T-helper 2 cell (primary cell): ENCODE measurements around the gene SELENOO.

Source experiments
- DNase-seq, 5 experiments: peaks; one replicate each; pipeline versions ENCODE4 v3.0.0 to v3.0.0-alpha.2; 2012 to 2022

Gene SELENOO

DNA sequence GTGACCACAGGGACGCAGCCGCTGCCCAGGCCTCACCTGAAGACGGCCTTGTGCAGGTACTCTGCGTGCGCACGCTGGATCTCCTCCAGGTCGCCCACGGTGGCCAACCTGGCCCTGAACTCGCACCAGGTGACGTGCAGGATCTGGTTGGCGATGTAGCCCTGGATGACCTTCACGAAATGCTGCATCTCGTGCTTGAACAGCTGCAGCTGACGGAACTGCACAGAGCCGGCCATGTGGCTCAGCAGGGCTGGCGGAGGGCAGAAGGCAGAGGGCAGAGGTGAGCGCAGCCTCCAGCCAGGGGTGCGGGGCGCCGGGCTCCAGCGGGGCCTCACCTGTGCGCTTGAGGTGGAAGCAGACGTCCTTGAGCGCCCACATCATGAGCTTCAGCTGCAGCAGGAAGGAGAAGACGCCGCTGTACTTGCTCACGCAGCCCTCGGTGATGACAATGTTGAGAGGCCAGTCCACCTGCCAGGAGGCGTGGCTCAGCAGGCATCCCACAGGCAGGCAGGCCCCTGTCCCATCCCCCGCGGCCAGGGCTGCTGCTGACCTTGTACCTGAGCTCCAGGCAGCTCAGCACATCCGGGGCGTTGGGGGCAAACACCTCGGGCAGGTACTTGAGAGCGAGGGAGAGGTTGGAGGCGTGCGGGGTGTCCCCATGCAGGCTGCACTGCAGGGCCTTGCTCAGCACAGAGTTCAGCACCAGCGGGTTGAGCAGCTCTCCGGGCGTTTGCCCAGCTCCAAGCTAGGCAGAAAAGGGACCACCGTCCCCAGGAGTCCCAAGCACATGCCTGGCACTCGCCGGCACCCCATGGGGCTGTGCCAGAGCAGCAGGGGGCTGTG, 17.6 kb downstream of the SELENOO start:
- DNase-seq, result no peak

DNA sequence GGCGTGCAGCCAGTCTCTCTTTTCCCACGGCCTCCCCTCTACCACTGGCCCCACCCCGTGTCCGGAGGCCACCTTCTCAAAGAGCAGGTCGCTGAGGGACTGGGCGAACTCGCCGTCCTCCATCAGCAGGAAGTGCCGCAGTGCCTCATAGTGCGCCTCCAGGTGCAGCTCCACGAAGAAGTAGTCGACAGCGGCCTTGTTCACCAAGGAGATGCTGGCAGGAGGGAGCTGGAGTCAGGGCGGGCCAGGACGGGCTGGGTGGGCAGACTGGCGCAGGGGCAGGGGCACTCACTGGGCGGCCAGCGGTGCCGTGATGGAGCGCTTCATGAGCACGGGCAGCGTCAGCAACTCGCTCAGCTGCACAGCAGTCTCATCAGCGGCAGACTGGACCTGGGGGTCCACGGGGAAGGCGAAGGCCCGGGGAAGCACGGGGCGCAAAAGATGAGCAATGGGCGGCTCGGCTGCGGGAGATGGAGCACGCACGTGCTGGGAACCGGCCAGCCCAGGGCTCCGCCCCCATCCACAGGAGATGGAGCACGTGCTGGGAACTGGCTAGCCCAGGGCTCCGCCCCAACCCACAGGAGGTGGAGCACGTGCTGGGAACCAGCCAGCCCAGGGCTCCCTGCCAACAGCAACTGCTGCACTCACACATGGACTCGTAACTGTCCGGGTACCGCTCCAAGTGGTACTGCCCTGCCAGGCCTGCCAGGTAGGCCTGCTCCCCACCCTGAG, 18.4 kb downstream of the SELENOO start:
- DNase-seq, result peak in 1 of 5 experiments; percentile 18

DNA sequence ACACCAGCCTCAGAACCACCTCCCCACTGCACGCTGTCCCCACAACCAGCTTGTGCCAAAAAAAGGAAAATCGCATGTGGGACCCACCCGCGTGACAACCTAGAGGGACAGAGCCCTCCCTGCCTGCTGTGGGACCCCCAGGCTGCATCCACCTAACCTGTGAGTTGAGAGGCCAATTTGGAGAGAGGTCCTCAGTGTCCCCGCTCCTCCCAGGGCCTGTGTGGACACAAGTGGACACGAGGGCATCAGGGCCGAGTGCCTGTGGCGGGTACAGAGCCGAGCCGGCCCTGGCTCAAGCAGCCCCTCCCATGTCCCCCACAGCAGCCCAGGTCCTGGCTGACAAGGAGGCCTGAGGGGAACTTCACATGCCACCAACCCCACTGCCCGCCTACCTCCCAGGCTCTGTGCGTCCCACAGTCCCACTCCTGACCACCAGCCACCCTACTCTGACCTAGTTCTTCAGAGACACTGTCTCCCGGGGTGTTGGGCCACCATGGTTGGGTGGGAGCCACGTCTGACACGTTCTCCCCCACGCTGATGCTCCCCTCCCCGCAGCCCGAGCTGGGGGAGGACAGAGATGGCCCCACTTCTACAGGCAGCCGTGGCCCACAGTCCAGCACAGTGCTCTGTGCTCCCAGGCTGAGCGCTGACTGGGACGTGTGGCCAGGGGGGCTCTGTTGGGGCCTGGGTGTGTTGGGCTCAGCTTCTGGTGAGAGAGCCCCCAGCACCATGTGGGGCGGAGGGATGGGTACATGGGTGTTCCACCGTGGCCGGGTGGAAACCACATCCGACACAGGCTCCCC, 19.2 kb downstream of the SELENOO start:
- DNase-seq, result no peak

DNA sequence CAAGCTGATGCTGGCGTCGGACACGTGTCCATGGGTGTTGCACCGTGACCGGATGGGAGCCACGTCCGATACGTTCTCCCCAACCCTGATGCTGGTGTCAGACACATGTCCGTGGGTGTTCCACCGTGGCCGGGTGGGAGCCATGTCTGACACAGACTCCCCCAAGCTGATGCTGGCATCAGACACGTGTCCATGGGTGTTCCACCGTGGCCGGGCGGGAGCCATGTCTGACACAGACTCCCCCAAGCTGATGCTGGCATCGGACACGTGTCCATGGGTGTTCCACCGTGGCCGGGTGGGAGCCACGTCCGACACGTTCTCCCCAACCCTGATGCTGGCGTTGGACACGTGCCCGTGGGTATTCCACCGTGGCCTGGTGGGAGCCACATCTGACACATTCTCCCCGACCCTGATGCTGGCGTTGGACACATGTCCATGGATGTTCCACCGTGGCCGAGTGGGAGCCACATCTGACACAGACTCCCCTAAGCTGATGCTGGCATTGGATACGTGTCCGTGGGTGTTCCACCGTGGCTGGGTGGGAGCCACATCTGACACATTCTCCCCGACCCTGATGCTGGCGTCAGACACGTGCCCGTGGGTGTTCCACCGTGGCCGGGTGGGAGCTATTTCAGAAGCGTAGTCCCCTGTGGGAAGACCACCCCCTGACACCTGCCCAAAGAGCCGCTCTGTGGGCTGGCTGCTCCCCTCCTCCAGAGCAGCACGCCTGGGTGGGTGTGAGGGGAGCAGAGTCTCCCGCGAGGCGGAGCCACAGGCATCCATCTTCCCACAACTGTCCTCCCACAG, 20.0 kb downstream of the SELENOO start:
- DNase-seq, result no peak

DNA sequence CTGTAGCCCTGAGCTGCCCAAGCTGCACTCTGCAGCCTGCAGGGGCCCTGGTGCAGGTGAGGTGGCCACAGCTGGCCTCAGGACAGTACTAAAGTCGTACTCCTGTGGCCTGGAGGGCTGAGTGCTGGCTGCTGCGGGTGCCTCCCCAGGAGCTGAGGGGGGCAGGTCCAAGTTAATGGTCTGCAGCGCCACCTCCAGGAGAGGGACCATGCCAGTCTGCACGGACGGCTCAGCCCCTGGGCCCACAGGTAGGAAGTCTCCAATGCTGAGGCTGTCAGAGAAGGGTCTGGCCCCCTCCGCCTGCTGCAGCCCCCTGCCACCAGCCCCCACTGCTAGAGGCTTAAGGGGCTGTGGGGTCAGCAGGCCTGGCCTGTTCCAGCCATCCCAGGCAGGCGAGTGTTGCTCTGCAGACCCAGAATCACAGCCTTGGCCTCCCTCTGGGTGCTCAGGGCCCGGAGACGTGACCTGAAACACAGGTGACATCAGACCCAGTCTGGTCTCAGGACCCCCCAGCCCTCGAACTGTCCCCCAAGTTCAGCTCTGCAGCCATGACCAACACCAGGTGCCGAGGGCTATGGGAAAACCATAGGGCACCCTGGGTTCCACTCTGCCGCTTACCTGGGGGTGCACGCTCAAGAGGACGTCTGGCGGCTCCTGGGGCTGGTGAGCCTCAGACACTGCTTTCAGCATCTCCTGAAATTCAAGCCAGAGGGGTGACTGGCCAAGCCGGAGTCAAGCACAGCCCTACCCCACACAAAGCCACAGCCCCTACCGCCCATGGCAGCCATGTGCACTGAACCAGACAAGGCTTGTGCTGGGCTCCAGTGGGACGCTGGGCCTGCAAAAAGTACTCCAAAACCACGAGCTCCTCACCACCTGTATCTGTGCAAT, 20.8 kb downstream of the SELENOO start:
- DNase-seq, result no peak

DNA sequence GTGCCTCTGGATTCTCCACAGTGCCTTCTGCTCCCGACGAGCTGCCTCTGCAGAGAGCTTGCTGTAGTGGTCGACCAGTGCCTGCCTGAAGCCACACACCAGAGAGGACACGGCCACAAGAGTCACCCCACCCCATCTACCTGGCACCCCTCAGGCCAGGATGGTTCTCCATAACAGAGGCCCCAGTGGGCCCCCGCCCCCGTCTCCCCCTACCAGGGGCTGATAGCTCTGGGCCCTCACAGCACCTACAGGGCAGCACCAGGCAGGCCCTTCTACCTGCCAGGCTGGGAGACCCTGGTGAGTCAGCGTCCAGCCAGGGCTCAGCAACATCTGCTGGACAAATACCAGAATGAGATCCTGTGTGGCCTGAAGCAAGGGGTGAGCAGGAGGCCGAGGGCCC, 21.7 kb downstream of the SELENOO start:
- no peak for DNase-seq

DNA sequence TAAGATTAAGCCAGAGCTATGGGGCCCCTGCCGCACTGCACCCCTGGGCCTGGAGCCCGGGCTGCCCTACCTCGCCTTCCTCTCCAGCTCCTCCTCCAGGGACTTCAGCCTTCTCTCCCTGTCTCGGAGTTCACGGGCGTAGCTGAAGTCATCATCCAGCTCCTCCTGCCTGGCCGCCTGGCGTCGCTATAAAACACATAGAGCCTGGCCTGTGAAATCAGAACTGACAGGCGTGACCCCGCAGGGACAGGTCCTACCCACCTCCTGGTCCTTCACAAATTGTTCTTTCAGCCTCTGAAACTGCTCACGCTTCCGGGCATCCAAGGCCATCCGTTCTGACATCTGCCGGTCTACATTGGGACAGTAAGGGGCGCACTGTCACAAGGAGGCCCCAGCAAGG, 23.3 kb downstream of the SELENOO start:
- no peak for DNase-seq

DNA sequence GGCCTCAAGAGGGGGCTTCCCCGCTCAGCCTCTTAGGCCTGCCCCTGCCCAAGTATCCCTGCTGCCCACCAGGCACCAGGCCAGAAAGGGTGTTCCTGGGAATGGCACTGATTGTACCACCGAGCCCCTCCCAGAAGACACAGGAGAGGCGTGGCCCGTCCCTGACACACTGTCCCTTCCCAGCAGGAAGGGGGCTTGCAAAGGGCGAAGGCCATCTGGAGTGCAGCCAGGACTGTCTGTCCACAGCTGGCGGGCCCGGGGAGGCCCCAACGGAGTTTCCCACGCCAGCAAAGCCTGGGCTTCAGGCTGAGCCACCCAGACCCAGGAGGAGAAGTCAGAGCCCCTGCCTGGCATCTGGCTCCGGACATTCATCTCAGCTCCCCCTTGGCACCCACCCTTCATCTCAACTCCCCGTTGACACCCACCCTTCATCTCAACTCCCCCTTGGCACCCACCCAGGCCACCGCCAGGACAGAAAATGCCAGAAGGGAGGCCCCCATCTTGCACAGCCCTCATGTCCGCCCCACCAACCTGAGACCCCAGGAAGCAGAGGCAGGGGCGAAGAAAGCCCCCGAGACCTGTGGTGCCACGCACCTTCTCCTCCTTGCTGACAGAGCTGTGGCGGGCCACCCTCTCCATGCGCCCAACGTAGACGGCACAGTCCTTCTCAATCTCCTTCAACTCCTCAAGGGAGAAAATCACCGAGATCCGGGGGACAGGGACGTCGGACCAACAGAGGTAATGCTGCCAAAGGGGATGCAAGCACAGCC, 24.6 kb downstream of the SELENOO start:
- no peak for DNase-seq

DNA sequence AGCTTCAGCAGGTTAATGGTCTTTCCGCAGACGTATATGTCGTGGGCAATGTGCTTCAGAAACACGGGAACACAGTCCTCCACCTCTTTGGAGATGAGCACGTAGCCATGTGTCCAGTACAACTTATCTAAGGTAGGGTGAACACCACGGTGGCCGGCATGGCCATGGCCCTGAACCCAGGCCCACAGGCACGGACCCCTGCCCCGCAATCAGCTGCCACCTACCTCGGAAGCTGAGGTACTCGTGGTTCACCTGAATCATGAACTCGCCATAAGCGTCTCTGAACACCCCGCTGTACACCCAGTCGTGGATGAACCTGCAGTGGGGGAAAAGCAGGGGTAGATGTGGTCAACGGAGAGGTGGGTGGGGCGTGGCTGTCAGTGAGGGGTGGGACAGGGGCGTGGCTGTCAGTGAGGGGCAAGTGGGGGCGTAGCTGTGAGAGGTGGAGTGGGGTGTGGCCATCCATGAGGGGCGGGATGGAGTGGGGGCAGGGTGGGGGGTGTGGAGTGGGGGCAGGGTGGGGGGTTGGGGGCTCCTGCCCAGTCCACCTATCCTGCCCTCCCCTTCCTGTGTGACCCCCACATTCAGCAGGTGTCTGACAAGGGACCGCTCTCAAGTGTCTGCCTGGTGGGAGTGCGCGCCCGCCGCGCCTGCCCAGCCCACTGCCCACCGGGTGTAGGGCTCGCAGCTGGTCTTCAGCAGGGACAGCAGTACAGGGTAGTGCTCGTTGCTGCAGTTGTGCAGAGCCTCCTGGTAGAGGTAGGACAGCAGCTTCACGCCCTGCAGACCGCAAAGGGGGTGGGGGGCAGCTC, 25.5 kb downstream of the SELENOO start:
- DNase-seq, result no peak

DNA sequence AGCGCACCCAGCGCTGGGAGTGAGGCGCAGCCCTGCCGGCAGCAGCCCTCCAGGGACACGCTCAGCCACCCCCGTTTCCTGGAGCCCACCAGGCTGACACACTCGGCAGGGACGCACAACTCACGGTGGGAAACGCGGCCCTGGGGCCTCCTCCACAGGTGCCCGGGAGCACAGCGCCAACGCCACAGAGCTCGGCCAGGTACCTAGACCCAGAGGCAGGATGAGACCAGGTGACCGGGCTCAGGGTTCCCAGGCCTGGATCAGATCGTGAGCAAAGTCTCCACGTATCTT, 26.0 kb downstream of the SELENOO start:
- DNase-seq, result no peak

DNA sequence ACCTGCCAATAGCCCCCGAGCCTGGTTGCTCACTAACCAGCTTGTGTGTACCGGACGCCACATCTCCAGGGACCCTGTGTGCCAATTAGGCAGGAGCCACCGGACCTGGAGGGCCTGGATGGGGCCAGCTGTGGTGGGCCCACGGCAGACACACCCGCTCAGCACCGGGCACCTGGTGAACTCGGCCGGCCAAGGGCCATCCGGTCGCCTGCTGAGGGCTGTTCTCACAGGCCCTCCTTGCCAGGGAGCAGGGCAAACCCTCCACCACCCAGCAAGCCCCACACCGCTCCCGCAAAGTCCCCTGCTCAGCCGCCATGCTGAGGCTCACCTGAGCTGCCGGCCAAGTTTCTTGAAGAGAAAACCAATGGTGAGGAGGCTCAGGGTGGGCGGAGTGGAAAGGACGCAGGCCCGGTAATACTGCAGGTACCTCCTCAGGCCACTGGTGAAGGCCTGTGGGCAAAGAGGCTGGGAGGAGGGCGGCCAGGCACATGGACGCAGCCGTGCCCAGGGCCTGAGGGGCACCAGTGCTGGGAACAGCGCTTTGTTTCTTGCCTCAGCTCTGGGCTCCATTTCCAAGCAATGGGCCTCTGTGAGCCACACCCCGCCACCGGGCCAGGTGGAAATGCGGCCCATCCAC, 26.9 kb downstream of the SELENOO start:
- DNase-seq, result no peak

DNA sequence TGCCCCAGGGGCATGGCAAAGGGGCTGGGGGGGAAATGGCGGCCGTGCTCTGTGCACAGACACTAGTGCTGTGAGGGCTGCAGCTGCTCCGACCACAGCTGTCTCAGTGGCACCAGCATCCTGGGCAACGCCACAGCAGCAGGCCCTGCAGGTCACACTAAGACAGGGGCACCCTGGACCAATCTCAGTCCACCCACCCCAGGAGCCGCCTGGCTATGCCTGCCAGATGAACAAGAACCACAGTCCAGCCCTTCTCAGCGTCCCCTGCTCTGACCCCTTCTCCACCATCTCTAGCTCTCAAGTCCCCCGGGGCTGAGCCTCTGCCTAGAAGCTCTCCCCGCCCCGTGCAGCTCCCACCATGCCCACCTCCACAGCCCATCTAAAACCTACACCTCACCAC, 27.6 kb downstream of the SELENOO start:
- no peak for DNase-seq

DNA sequence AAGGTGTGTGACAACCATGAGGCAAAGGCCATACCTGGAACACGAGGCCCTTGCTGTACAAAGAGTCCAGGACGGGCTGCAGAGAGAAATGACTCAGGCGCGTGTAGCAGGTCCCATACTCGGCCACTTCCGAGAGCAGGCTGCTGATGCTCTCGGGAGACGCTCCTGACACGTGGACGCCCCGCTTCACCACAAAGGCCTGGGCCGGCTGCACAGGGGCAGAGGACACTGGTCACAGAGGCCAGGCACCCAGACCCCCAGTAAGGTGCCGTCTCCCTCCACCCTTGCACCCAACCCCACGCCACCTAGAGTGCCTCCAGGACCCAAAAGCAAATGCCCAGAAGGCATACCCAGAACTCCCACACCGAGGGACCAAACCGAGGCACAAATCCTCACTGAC, 28.6 kb downstream of the SELENOO start:
- DNase-seq, result no peak

DNA sequence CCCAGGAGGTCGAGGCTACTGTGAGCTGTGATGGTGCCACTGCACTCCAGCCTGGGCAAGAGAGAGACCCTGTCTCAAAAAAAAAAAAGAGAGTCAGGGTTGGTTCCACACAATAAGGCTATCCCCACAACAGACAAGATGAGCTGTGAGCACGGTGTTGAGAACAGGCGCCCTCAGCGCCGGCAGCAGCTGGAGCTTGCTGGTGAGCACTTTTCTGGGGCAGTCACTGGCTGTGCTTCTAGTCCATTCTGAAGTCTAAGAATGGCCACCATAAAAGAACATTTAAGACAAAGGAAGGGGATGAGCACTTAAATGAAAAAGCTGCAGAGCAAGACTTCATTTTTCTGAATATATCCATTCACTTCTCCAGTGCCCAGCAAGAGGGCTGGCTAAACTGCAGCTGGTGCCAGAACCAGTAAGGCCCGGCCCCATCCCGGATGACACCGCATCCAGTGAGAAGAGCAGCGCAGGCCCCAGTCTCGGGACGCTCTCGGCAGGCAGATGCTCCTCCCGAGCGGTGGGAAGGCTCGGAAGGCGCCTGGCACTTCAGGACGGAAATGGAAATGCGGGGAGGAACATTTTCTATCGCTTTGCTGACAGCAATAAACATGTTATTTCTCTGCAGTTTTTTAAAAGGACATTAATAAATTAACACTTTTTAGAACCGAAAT, 31.8 kb downstream of the SELENOO start:
- DNase-seq, result no peak

DNA sequence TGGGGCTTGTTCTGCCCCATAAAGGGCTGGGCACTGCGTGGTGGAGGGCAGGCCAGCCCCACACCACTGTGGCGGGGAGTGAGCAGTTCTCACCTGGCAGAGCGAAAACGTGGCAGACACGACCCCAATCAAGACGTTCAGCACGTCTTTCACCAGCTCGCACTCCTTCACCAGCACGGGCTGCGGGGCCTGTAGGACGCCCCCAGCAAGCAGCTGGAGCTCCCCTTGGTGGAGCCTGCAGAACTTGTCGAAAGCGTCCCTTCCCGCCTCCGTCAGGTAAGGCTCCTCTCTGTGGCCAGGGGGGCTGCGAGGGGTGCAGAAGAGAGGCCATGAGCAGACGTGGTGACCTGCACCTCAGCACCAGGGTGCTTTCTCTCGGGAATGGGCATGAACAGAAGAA, 32.4 kb downstream of the SELENOO start:
- no peak for DNase-seq

DNA sequence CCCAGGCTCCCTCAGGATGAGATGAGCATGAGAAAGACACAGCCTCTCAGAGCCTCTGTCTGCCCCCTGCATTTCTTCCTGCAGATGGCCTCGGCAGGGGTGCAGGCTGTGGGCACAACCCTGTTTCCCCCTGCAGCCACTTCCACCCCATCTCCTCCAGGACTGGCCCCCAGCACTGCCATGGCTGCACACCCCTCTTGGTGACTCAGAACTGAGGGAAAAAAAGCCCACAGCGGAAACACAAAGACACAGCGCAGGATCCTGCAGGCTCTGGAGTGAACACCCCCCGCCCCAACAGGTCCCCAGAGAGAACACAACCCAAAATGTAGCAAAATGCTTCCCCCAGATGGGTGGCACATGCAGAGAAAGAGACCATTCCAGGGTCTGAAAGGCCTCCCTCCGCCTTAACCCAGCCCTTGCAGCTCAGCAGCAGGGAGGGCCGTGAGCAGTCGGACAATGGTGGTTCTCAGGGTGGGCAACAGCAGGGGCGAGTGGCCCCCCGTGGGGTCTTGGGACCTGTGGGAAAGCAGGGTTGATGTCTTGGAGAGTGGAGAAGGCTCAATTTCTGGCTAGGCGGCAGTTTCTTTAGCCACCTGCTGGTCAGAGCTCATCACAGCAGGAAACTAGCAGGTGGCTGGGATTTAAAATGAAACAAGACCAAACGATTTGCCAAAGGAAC, 36.1 kb downstream of the SELENOO start:
- DNase-seq, result peak in 1 of 5 experiments; percentile 35

DNA sequence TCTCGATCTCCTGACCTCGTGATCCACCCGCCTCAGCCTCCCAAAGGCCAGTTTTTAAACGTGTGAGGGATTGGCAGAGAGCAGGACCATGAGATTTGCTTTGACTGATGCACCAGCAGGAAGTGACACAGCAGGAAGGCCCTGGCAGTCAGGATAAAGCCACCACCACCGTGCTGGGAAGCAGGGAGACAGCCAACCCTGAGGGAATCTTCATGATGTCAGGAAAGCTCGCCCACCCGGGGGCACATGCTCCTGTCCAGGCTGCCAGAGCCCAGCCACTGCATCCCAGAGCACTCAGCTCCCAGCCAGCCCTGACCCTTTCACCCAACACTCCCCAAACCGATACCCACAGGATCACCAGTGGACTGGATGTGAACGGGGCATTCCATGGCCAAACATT, 37.9 kb downstream of the SELENOO start:
- DNase-seq, result no peak

DNA sequence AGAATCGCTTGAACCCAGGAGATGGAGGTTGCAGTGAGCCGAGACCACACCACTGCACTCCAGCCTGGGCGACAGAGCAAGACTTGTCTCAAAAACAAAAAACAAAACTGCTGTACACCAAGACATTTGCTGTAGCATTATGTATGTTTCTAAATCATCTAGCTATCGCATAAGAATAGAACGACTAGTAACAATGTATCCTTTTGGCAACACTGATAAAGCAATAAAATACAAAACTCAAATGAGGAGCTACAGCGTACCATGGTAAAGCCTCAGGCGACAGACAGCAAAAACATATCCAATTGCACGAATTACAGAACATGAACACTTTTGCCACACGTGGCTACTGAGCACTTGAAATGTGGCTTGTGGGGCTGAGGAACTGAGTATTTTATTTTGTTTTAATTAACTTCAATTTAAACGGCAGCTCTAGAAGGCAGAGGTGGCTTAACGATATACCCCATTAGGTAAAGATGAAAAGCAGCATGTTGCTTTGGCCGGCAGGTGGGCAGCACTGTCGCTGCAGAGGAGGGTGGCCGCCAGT, 41.7 kb downstream of the SELENOO start:
- DNase-seq, result no peak
